HG02642 (cell line): ENCODE data around the gene MUCL1.

ENCODE experiments used
- ATAC-seq: cut with Tn5 transposase; IDR thresholded peaks from one replicate; pipeline ENCODE4 v1.9.1; 2021; ENCODE audit warnings: mild to moderate bottlenecking; ENCODE audit not compliant: unreplicated experiment, poor library complexity

The MUCL1 gene

GRCh38 chr12:54890339-54890738, 36.0 kb downstream of the MUCL1 start:
- ATAC-seq = no peak

- ATAC-seq = no peak
Measured at GRCh38 chr12:54891717-54892478, 37.6 kb downstream of the MUCL1 start.
